Measurements from ENCODE around the gene PDIA6. TPM values are rescaled to one million over a fixed set of nuclear protein-coding genes. Genes with fewer than 3 reads are reported as not detected.

The PDIA6 gene
- total and polyA plus RNA-seq, 4 donors: 159 to 348 (median 246) TPM

DNA sequence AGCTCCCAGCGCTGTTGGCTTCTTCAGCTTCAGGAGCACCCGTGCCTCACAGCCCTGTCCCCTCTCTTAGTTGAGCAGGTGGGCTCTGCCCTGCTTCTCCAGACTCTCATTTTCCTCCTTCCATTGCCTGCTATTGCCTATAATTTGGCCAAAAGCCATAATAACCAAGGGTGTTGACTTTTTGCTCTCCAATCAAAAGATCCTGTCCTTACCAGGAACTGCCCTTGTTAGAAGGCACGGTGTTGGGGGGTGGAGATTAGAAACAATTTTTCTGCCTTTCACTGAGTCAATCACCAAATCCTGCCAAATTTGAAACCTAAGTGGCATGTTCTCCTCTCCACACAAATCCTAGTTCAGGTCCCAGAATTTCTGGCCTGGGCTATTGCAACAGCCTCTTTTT lies 16.7 kb upstream of the PDIA6 start:
- 66% methylated on average over 3 of the region's 3 CpGs for WGBS
- H3K27ac ChIP-seq (ENCODE audit: low read depth in 1 of 2, low read length in 2 of 2): no peak overlapping the region
- DNase-seq (ENCODE audit: low spot score): no peak
- H3K9me3 ChIP-seq (ENCODE audit: control insufficient read depth in 4 of 4, low read length in 3 of 4): no peaks in the 10 kb centered on the region
- no peak overlapping the region for H3K4me3 ChIP-seq (ENCODE audit: low read depth in 1 of 3, low read length in 3 of 3)
- H3K27me3 ChIP-seq (ENCODE audit: control insufficient read depth in 4 of 4, insufficient read depth in 4 of 4, low read length in 3 of 4): no peaks in the 10 kb centered on the region
- peaks cover 6 to 32% (median 23%) of the 10 kb centered on the region in 4 donors for H3K4me1 ChIP-seq (ENCODE audit: control insufficient read depth in 4 of 4, insufficient read depth in 4 of 4, low read length in 3 of 4)
- H3K9ac ChIP-seq (ENCODE audit: low read depth in 1 of 2, low read length in 2 of 2): no peak overlapping the region
- TF ChIP-seq RAD21 (IDR thresholded peaks at IDR 0.05): no peak
- TF ChIP-seq RXRA (IDR thresholded peaks at IDR 0.05): no peak
- no peak for TF ChIP-seq HNF4A (conservative IDR thresholded peaks at IDR 0.05)
- no peak for TF ChIP-seq FOXA2 (IDR thresholded peaks at IDR 0.05)
- no peak for TF ChIP-seq NR2F2 (IDR thresholded peaks at IDR 0.05)
- TF ChIP-seq, protein P1, sequence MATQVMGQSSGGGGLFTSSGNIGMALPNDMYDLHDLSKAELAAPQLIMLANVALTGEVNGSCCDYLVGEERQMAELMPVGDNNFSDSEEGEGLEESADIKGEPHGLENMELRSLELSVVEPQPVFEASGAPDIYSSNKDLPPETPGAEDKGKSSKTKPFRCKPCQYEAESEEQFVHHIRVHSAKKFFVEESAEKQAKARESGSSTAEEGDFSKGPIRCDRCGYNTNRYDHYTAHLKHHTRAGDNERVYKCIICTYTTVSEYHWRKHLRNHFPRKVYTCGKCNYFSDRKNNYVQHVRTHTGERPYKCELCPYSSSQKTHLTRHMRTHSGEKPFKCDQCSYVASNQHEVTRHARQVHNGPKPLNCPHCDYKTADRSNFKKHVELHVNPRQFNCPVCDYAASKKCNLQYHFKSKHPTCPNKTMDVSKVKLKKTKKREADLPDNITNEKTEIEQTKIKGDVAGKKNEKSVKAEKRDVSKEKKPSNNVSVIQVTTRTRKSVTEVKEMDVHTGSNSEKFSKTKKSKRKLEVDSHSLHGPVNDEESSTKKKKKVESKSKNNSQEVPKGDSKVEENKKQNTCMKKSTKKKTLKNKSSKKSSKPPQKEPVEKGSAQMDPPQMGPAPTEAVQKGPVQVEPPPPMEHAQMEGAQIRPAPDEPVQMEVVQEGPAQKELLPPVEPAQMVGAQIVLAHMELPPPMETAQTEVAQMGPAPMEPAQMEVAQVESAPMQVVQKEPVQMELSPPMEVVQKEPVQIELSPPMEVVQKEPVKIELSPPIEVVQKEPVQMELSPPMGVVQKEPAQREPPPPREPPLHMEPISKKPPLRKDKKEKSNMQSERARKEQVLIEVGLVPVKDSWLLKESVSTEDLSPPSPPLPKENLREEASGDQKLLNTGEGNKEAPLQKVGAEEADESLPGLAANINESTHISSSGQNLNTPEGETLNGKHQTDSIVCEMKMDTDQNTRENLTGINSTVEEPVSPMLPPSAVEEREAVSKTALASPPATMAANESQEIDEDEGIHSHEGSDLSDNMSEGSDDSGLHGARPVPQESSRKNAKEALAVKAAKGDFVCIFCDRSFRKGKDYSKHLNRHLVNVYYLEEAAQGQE (IDR thresholded peaks at IDR 0.05): no peak
- no peak for TF ChIP-seq GABPA (IDR thresholded peaks at IDR 0.05 in 1 of 2, conservative IDR thresholded peaks at IDR 0.05 in 1 of 2)
- TF ChIP-seq, protein P2, sequence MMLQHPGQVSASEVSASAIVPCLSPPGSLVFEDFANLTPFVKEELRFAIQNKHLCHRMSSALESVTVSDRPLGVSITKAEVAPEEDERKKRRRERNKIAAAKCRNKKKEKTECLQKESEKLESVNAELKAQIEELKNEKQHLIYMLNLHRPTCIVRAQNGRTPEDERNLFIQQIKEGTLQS (IDR thresholded peaks at IDR 0.05): no peak
- TF ChIP-seq FOXA1 (IDR thresholded peaks at IDR 0.05): no peak
- no peak for TF ChIP-seq SP1 (IDR thresholded peaks at IDR 0.05)
- no peak for TF ChIP-seq HNF4G (IDR thresholded peaks at IDR 0.05)
- TF ChIP-seq JUND (IDR thresholded peaks at IDR 0.05): no peak
- no peak for TF ChIP-seq EGR1 (IDR thresholded peaks at IDR 0.05; ENCODE audit: low read depth in 2 of 2)
- TF ChIP-seq YY1 (IDR thresholded peaks at IDR 0.05): no peak
- TF ChIP-seq, protein P3, sequence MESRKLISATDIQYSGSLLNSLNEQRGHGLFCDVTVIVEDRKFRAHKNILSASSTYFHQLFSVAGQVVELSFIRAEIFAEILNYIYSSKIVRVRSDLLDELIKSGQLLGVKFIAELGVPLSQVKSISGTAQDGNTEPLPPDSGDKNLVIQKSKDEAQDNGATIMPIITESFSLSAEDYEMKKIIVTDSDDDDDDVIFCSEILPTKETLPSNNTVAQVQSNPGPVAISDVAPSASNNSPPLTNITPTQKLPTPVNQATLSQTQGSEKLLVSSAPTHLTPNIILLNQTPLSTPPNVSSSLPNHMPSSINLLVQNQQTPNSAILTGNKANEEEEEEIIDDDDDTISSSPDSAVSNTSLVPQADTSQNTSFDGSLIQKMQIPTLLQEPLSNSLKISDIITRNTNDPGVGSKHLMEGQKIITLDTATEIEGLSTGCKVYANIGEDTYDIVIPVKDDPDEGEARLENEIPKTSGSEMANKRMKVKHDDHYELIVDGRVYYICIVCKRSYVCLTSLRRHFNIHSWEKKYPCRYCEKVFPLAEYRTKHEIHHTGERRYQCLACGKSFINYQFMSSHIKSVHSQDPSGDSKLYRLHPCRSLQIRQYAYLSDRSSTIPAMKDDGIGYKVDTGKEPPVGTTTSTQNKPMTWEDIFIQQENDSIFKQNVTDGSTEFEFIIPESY (IDR thresholded peaks at IDR 0.05): no peak
- no peaks in the 10 kb centered on the region for H3K36me3 ChIP-seq (ENCODE audit: control insufficient read depth in 4 of 4, insufficient read depth in 3 of 4, low read depth in 1 of 4, low read length in 3 of 4)

DNA sequence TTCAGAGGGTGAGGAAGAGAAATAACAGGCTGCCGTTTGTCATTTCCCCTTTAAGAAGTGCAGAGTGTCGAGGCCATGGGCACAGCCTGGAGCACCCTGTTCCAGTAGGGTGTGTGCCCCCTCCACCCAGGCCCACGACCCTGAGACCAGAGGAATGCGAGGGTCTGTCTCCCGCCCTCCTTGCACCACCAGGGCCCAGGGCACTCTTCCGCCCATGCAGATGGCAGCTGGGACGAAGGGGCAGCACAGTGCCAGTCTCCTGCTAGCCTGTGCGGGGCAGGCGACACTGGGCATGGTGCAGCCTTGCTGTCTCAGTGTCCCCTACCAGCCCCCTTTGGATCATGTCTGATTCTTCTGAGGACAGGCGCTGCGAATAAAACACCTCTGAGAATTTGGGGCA lies 15.8 kb upstream of the PDIA6 start:
- Histone ChIP-seq H3K4me1 (ENCODE audit: control insufficient read depth in 4 of 4, insufficient read depth in 4 of 4, low read length in 3 of 4) (peaks cover 6 to 32% (median 23%) of the 10 kb centered on the region in 4 donors), H3K36me3 (ENCODE audit: control insufficient read depth in 4 of 4, insufficient read depth in 3 of 4, low read depth in 1 of 4, low read length in 3 of 4) (no peaks in the 10 kb centered on the region), H3K27ac (ENCODE audit: low read depth in 1 of 2, low read length in 2 of 2) (no peak overlapping the region), H3K4me3 (ENCODE audit: low read depth in 1 of 3, low read length in 3 of 3) (no peak overlapping the region), H3K9me3 (ENCODE audit: control insufficient read depth in 4 of 4, low read length in 3 of 4) (no peaks in the 10 kb centered on the region), H3K27me3 (ENCODE audit: control insufficient read depth in 4 of 4, insufficient read depth in 4 of 4, low read length in 3 of 4) (no peaks in the 10 kb centered on the region), H3K9ac (ENCODE audit: low read depth in 1 of 2, low read length in 2 of 2) (no peak overlapping the region)
- no peak for TF ChIP-seq FOXA1 (IDR thresholded peaks at IDR 0.05)
- TF ChIP-seq, protein P4, sequence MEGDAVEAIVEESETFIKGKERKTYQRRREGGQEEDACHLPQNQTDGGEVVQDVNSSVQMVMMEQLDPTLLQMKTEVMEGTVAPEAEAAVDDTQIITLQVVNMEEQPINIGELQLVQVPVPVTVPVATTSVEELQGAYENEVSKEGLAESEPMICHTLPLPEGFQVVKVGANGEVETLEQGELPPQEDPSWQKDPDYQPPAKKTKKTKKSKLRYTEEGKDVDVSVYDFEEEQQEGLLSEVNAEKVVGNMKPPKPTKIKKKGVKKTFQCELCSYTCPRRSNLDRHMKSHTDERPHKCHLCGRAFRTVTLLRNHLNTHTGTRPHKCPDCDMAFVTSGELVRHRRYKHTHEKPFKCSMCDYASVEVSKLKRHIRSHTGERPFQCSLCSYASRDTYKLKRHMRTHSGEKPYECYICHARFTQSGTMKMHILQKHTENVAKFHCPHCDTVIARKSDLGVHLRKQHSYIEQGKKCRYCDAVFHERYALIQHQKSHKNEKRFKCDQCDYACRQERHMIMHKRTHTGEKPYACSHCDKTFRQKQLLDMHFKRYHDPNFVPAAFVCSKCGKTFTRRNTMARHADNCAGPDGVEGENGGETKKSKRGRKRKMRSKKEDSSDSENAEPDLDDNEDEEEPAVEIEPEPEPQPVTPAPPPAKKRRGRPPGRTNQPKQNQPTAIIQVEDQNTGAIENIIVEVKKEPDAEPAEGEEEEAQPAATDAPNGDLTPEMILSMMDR (IDR thresholded peaks at IDR 0.05; ENCODE audit: low read depth, low read length, missing input control): no peak
- TF ChIP-seq, protein P3 (IDR thresholded peaks at IDR 0.05): no peak
- no peak for TF ChIP-seq RXRA (IDR thresholded peaks at IDR 0.05)
- TF ChIP-seq NR2F2 (IDR thresholded peaks at IDR 0.05): no peak
- TF ChIP-seq EGR1 (IDR thresholded peaks at IDR 0.05; ENCODE audit: low read depth in 2 of 2): no peak
- TF ChIP-seq, protein P1 (IDR thresholded peaks at IDR 0.05): no peak
- TF ChIP-seq HNF4A (conservative IDR thresholded peaks at IDR 0.05): no peak
- no peak for TF ChIP-seq RAD21 (IDR thresholded peaks at IDR 0.05)
- TF ChIP-seq SP1 (IDR thresholded peaks at IDR 0.05): no peak
- no peak for TF ChIP-seq GABPA (IDR thresholded peaks at IDR 0.05 in 1 of 2, conservative IDR thresholded peaks at IDR 0.05 in 1 of 2)
- WGBS: 89% methylated on average over 11 of the region's 11 CpGs
- no peak for DNase-seq (ENCODE audit: low spot score)
